ENCODE measurements around the gene KLHL14.

DNA sequence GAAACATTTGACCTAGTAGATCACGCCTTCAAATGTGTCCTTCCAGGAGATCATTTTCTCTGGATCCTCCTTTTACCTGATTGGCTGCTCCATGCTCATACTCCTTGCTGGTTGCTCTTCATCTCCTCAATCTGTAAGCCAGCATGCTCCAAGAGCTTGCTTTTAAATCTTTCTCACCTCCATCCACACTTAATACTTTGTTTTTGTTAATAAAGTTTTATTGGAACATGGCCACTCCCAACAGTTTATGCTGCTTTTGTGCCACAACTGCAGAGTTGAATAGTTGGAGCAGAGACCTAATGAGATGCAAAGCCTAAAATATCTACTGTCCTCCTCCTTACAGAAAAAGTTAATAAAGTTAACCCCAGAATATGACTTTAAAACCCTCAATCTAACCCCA lies 60.0 kb downstream of the KLHL14 start:
- TF ChIP-seq POLR2A (IDR thresholded peaks at IDR 0.05; ENCODE audit: low read depth, low read length) (no peak), POLR2AphosphoS5 (IDR thresholded peaks at IDR 0.05; ENCODE audit: low read depth, low read length) (no peak), TAF1 (IDR thresholded peaks at IDR 0.05; ENCODE audit: borderline replicate concordance, low read depth, low read length) (no peak)

Data from GM12892 (cell line).